GM13977 (cell line): ENCODE data around the gene LHX5.

Experiments
- DNase-seq: peaks from one replicate; pipeline ENCODE4 v3.0.0; 2012; ENCODE audit warnings: low spot score
- in situ Hi-C: fragments of 300-500 bp; cut with MboI; formaldehyde crosslinking; loops from one replicate; pipeline ENCODE4 v1.12.0; 2022; ENCODE audit warnings: low sequenced_read_pairs, low pct_unique_long_range_greater_than_20kb, mixed read lengths, inconsistent platforms; ENCODE audit not compliant: unreplicated experiment
- TF ChIP-seq, protein P1 (sequence below): IDR thresholded peaks from 2 replicates; pipeline ENCODE4 v1.5.1; 2012; ENCODE audit warnings: mild to moderate bottlenecking, control low read depth; ENCODE audit not compliant: insufficient read depth; ENCODE audit errors: extremely low read depth, missing control alignments

Gene LHX5

GRCh38 chr12:113474635-113475436 is 3.2 kb upstream of the LHX5 start:
- in situ Hi-C loops: loop anchor here (25.0 kb wide), 2 partner anchors 937 to 1212 kb away; partner anchors contain the start of genes TBX3 and TBX5
- TF ChIP-seq, protein P1, sequence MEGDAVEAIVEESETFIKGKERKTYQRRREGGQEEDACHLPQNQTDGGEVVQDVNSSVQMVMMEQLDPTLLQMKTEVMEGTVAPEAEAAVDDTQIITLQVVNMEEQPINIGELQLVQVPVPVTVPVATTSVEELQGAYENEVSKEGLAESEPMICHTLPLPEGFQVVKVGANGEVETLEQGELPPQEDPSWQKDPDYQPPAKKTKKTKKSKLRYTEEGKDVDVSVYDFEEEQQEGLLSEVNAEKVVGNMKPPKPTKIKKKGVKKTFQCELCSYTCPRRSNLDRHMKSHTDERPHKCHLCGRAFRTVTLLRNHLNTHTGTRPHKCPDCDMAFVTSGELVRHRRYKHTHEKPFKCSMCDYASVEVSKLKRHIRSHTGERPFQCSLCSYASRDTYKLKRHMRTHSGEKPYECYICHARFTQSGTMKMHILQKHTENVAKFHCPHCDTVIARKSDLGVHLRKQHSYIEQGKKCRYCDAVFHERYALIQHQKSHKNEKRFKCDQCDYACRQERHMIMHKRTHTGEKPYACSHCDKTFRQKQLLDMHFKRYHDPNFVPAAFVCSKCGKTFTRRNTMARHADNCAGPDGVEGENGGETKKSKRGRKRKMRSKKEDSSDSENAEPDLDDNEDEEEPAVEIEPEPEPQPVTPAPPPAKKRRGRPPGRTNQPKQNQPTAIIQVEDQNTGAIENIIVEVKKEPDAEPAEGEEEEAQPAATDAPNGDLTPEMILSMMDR: no peak
- DNase-seq: peak; percentile 31

- in situ Hi-C loops: loop anchor here (25.0 kb wide), 2 partner anchors 938 to 1213 kb away; partner anchors contain the start of genes TBX3 and TBX5
- peak; percentile 26 for DNase-seq
- TF ChIP-seq, protein P1: no peak
These were observed 2.3 kb upstream of the LHX5 start for GRCh38 chr12:113473942-113474341.

- TF ChIP-seq, protein P1: no peak
- no peak for DNase-seq
- in situ Hi-C loops: loop anchor here (25.0 kb wide), 2 partner anchors 939 to 1214 kb away; partner anchors contain the start of genes TBX3 and TBX5
These were observed 1.7 kb upstream of the LHX5 start for GRCh38 chr12:113473400-113473799.

DNA sequence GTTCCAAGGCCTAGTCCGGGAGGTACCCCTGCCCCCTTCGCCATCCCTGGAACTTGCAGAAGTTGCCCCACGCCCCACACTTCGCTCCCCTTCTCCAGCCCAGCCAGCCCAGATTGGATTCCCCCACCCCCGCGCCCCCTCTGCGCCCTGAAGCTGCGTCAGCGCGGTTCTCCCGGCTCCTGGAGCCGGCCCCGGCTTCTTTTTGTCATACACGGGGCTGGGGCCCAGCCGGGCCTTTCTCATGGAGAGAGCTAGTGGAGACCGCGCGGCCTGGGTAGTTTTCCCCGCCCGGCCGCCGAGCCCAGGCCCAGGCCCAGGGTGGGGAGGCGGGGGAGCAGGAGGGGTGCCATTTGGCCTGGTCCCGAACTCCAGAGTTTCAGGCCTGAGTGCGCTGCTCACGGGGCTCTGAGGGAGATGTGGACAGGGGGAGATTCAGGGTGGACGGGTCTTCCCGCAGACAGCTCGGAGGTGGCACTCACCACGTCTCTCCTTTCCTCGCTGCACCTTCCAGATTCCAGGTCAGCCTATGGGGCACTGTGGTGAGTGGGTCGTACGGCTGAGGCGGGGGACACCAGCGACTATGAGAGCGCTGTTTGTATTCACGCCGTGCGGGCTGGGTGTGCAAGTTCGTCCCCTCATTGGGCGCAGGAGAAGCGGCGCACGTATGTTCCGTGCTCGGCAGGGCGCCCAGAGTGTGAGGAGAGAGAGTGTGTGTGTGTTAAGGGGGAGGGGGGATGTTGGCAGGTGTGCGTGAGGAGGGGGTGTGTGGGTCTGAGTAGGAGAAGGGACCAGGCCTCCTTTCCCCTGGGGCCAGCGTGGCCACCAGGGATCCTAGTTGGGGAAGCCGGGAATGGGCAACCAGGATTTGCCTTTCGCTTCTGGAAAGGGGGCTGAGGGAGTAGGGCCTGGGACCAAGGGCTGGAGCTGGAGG is 785 bp upstream of the LHX5 start:
- in situ Hi-C loops: loop anchor here (25.0 kb wide), 2 partner anchors 940 to 1215 kb away; partner anchors contain the start of genes TBX3 and TBX5
- no peak for DNase-seq
- TF ChIP-seq, protein P1: no peak

DNA sequence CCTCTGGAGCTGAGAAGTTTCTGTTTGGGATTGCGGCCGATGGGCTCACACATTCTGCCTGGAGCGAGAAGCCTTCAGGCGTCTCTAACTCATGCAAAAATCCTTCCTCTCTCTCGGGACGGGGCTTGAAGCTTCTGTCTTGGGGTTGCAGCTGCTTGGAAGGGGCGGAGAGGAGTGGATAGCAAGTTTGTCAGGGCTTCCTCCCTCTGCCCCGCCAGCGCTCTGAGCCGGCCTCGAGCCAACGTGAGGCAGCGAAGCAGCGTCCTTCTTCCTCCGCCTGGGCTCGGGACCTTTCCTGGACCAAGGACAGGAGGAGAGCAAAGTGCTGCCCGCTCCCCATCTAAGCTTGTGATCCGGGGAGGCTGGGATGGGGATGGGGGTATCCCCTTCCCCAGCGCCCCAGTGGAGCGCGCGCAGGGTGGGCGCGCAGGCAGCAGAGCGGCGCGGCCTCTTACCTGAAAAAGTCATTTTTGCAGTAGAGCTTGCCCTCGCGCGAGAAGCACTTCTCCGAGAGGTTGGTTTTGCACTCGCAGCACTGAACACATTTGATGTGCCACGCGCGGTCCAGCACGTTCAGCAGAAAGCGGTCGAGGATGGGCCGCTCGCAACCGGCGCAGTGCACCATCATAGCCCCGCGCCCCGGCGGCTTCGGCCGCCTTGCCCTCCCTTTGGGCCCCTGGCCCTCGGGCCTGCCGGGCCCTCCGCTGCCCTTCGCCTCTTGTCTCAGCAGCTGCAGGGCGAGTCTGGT is 626 bp downstream of the LHX5 start:
- TF ChIP-seq, protein P1: no peak
- no peak for DNase-seq
- in situ Hi-C loops: loop anchor here (25.0 kb wide), 2 partner anchors 941 to 1216 kb away; partner anchors contain the start of genes TBX3 and TBX5
